HG03558 (cell line): ENCODE results near the gene USP30.

Experiments
- ATAC-seq: cut with Tn5 transposase; IDR thresholded peaks from one replicate; pipeline ENCODE4 v1.9.1; 2021; ENCODE audit warnings: moderate number of reproducible peaks; ENCODE audit not compliant: unreplicated experiment; ENCODE audit errors: extremely low read depth

USP30 gene

GRCh38 chr12:109120557-109120956 is 68.2 kb downstream of the USP30 start:
- ATAC-seq, result no peak

- ATAC-seq, result no peak
These were observed 69.0 kb downstream of the USP30 start for GRCh38 chr12:109121346-109121880.

GRCh38 chr12:109124878-109125648 is 72.7 kb downstream of the USP30 start:
- no peak for ATAC-seq

- no peak for ATAC-seq
These were observed 73.4 kb downstream of the USP30 start for GRCh38 chr12:109125791-109126190.

GRCh38 chr12:109126784-109127183 is 74.4 kb downstream of the USP30 start:
- no peak for ATAC-seq

GRCh38 chr12:109127533-109128242 is 75.3 kb downstream of the USP30 start:
- ATAC-seq, result no peak

GRCh38 chr12:109130297-109131153 is 78.1 kb downstream of the USP30 start:
- ATAC-seq, result no peak

- ATAC-seq, result no peak
These were observed 79.0 kb downstream of the USP30 start for GRCh38 chr12:109131154-109132050.

- no peak for ATAC-seq
These were observed 82.0 kb downstream of the USP30 start for GRCh38 chr12:109134186-109134917.

- no peak for ATAC-seq
These were observed 84.7 kb downstream of the USP30 start for GRCh38 chr12:109137055-109137454.
